Stimulated activated CD8-positive, alpha-beta memory T cell treated with anti-CD3 and anti-CD28 coated beads, Interleukin-15, amount 100 ng/mL, for 1 hour (primary cell): ENCODE measurements around the gene IGFALS.
A peak's percentile ranks its signal among the peaks of the same experiment; 100 is the strongest.

Source experiments
- DNase-seq: peaks from one replicate; pipeline ENCODE4 v3.0.0-alpha.2; 2020; ENCODE audit warnings: low read depth

The IGFALS gene

DNA sequence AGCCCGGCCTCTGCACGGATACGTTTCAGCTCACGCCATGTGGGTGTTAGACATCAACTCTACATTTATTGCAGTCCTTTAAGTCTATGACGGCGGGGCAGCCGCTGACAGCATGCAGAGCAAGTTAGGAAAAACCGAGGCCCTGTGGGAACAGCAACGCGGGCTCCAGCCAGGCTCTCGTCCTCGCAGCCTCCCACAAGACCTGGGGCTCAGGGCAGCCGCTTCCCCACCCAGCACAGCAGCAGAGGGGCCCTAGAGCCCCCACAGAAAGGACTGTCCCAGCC, 16.9 kb downstream of the IGFALS start:
- DNase-seq = no peak

DNA sequence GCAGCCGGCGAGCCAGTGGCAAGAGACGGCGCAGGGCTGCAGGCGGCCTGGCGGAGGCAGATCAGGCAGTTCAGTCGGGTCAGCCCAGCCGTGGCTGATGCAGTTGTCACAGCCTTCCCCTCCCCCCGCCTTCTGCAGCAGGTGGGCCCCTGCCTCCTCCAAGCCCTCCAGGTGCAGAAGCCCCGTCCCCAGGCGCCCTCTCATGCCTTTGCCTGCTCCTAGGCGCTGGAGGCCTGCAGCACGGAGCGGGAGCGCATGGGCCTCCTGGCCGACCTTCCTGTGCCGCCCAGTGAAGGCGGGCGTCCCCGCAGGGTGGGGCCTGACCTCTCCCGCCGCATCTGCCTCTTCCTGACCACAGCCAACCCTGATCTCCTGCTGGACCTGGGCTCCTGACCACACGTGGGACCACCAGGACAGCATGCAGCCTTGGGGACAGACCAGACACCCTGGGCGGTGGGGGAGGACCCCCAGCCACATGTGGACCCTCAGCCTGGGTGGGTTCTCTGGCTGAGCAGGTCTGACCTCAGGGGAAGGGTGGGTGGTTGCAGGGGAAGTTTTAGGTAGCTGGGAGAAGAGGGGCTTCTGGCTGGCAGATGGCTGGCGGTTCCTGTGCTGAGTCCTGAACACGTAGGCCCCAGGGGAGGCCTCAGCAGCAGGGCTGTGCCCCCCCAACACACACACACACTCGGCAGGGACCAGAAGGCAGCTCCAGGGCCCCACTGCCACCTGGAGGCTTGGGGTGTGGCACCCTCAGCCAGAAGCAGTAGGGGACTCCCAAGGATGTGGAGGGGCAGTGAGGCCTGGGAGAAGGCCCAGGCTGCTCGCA, 17.4 kb downstream of the IGFALS start:
- DNase-seq = no peak

DNA sequence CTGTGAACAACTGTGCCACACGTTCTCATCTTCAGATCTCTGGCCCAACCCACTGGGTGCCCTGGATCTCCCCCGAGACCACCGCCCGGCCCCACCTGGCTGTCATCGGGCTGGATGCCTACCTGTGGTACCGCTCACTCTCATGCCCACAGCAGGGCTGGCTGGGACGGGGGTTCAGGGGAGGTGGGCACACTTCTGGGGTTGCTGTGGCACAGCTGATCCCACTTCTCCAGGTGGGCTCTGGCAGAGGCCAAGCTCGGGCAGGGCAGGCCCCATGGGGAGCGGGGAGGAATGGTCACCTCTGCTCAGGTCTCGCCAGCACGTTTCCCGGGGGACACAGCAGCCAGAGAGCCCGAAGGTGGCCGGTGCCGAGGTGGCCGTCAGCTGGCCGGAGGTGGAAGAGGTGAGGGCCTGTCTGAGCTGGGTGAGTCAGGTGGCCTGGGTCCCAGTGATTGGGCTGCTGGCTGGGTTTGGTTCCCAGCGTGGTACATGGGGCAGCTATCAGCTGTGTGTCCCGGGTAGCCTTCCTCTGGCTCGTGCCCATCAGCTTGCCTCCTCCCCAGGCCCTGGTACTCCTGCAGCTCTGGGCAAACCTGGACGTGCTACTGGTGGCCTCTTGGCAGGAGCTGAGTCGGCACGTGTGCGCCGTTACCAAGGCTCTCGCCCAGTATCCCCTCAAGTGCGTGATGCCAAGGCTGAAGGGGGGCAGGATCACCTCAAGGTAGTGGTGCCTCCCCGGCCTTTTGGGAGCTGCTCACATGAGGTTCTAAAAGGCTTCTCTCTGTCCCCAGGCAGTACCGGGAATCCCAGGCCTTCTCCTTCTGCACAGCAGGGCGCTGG, 18.3 kb downstream of the IGFALS start:
- no peak for DNase-seq

DNA sequence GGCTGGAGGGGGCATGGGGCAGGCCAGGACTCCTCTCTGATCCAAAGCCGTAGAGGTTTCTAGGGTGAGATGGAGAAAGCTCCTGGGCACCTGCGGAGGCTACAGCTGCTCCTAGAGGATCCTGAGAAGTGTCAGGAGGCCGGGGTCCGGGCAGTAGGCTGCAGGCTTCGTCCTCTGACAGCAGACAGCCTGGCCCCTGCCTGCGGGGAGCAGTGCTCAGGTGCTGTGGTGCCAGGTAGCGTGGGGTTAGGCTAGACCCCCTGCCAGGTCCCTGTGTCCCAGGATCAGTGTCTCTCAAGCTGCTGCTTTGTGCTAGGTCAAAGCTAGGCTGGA, 19.1 kb downstream of the IGFALS start:
- no peak for DNase-seq

DNA sequence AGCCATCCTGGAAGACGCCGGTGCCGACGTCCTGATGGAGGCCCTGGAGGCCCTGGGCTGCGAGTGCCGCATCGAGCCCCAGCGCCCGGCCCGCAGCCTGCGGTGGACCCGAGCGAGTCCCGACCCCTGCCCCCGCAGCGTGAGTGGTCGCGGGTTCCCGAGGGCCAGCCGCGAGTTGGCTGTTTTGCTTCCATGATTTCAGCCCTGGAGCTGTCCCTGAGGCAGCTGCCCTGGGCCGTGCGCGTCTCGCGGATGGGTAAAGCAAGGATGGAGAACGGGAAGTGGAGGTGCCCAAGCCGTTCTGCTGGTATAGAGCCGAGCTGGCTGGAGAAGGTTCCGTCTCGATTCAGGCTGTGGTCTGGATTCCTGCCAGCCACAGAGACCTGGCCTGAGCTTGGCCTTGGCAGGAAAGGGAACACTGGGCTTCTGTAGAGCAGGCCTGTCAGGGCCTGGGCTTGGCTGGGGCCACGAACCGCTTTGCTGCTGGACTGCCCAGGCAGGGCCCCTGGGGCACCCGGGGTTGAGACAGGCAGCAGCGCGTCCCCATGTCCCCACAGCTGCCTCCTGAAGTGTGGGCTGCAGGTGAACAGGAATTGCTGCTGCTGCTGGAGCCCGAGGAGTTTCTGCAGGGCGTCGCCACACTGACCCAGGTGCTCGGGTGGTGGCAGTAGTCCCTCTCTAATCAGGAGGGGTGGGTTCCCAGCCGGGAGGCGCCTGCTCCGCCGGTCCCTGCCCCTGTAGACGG, 19.6 kb downstream of the IGFALS start:
- no peak for DNase-seq

DNA sequence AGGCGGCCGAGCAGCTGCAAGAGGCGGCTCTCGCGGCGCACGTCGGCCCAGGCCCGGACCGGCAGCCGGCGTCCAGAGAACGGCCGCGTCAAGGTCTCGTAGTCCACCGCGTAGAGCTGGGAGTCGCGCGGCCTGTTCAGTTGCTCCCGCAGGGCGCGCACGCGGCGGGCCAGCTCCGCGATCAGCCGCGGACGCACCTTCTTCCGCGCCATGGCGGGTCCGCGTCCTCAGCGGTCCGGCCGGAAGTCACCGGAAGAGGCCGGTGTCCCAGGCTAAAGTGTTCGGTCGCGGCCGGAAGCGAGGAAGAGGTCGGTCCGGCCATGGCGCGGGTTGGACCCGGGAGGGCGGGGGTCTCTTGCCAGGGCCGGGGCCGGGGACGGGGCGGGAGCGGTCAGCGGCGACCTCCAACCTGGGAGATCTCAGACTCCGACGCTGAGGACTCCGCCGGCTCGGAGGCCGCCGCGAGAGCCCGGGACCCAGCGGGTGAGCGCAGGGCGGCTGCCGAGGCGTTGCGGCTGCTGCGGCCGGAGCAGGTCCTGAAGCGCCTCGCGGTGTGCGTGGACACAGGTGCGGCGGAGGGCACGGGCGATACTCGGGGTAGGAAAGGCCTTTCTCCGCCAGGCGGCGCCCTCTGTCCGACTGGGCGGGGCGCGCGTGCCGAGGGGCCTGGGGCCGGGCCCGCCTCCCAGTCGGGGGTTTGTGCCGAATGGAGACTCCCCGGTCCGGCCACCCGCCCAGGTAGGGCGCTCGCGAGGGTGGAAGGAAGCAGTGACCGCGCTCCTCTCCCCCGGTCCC, 20.4 kb downstream of the IGFALS start, which contains the start of gene MRPS34:
MRPS34 (minus strand) TSS at position 227 of the 795 bp plus-strand sequence; CDS start at position 212, 15 bp downstream.
- DNase-seq = peak; percentile 55

DNA sequence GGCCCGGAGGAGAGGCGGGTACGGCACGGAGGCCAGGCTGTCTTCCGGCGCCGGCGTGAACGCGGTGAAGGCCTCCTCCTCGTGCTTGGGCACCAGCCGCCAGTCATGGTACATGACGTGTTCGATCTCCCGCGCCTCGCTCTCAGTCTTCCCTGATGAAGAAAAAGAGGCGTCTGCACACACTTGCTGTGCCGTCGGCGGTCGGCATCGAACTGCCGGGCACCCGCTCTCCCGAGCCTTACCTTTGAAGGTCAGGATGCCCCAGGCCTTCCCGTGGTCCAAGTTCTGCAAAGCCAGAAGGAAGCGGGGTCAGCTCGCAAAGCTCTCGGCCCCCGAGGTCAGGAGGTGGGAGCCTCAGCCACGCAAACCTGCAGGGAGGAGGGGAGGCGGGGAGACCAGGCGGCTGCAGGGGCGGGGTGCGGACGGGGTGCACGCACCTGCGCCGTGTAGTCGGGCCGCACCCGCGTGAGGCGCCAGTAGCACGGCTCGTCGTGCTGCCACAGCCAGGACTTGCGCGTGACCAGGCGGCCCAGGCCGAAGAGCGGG, 21.1 kb downstream of the IGFALS start, which contains the start of gene EME2:
EME2 (plus strand) TSS at position 449 of the 546 bp plus-strand sequence. CDS start 418 bp downstream, outside the sequence.
- DNase-seq = no peak

DNA sequence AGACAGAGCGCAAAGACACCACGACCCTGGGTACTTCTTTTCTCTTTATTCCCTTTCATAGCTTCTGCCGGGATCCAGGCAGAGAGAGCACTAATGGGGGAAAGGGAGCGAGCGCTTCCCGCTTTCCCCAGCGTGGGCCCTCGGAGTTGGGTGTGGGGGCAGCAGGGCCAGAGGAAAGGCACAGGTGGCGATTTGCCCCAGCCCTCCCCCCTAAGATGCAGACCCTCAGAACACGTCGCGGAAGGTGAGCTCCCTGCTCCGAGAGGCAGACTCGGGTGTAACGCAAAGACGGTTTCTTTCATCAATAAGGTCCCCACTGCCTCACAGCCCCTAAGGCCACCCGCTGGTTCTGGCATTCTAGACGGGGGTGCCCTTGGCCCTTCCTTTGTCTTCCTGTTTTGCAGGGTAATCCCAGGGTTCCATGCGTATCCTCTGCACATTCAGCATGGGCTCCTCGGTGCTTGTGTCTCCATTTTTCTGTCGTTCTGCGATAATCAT, 21.6 kb downstream of the IGFALS start:
- no peak for DNase-seq

DNA sequence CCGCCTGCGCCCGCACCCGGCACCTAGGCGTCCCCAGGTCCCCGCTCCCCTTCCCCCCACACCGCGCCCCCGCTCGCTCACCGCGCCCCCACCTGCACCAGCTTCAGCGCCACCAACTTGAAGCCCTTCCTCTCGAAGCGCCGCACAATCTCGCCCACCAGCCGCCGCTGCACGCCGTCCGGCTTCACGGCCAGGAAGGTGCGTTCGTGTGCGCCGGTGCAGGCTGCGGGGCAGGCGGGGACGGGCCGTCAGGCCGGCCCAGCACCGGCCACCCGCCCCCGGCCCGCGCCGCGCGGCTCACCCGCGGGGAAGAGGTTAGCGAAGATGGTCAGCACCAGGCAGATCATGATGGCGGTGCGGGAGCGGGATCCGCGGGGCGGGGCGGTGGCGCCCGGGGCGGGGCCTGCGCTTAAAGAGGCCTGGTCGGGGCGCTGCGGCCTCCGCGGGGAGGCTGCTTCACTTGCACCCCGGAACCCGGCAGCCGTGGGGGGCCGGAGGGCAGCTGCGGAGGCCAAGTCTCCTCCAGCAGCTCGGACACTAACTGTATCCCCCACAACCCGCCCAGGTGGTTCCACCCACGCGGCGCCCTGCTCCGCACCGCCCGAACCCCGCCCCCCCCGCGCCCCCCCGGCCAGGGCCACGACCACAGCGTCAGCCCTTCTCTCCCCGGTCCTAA, 22.2 kb downstream of the IGFALS start, which contains the start of gene NME3:
NME3 (minus strand) TSS at position 356 of the 676 bp plus-strand sequence; CDS start at position 347, 9 bp downstream.
- DNase-seq = peak; percentile 46

DNA sequence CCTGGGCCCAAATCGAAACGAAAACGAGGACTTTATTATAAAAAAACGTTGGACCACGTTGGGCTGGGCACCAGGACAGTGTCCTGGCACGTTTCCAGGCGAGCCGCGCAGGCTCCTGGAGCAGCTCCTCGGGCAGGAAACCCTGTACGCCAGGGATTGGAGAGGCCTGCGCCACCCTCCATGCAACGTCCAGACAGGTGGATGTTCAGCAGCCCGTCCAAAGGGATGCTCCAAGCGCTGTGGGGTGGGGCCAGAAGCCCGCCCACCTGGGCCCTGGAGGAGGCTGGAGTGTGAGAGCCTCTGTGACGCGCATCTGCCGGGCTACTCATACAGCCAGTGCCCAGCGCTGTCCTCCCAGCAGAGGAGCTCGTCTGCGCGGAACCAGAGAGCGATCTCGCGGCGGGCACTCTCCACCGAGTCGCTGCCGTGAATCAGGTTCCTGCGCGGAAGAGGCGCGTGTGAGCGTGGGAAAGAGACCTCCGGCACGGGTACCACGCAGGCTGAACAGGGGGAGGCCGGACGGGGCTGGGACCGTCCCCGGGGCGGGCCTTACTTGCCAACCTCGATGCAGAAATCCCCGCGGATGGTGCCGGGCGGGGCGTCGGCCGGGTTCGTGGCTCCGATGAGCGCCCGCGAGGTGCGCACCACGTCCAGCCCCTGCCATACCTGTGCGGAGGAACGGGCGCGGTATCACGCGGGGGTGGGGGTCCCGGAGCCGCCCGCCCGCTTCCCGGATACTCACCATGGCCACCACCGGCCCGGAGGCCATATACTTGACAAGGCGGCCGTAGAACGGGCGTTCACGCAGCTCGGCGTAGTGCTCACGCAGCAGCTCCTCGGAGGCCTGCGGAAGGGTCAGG, 22.9 kb downstream of the IGFALS start:
- no peak for DNase-seq

DNA sequence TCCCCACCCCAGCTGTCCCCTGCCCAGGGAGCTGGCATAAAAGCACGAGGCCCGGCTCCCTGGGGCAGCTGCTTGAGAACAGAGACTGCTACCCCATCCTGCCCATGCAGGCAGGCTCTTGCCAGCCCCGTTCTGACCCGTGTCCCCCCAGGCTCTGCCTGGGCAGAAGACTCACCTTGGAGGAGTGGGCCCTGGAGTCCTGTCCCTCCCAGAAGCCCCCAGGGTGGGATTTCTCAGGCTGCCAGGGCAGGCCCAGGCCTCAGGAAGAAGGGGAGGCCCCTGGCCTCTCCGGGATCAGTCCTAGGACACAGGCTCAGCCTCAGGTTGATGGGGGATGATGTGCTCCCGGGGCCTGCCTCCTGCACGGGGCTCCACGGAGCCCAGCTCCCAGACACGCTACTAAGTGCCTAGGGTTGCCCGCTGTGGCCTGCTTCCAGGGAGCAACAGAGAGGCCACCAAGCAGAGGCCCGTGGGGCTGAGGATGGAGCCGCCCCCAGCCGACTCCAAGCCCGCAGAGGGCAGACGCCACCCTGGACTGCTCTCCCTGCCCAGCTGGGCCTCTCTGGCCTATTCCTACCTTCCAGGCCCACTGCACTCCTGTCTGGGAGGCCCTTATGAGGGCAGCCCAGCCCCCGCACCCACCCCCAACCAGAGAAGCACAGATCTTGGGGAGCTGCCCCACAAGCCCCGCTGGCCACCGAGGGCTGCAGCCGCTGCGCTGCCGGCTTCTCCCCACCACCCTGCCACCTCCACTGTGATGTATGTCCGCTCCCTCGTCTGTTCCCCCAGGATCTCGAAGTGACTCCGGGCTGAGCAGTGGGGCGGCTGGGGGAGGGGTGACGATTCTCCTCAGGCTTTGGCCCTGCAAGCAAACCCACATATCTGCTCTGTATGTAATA, 23.9 kb downstream of the IGFALS start:
- DNase-seq = no peak

DNA sequence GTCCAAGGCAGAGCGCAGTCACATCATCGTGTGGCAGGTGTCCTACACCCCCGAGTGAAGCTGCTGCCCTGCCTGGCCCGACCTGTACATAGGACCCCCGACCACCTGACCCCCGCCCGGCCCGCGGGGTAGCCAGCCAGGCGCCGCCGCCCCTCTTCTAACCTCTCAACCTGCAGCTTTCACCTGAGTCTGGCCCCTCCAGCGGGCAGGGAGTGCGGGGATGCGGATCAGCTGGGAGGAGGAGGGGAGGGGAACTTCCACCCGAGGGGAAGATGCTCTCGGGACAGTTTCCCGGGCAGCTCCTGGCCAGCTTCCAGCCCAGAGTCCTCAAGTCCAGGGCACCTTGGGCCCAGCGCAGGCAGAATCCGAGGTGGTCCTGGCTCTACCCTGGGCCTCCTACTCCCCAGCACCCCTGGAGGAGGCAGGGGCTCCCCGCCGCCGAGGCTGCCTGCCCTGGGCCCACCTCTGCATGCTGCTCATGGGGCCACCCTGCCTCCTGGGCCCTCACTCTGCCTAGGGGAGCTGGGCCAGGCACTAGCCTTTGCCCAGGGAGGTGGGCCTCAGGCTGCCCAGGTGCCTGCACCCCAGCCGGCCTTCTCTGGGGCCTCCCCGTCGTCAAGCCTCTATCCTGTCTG, 24.6 kb downstream of the IGFALS start:
- no peak for DNase-seq

DNA sequence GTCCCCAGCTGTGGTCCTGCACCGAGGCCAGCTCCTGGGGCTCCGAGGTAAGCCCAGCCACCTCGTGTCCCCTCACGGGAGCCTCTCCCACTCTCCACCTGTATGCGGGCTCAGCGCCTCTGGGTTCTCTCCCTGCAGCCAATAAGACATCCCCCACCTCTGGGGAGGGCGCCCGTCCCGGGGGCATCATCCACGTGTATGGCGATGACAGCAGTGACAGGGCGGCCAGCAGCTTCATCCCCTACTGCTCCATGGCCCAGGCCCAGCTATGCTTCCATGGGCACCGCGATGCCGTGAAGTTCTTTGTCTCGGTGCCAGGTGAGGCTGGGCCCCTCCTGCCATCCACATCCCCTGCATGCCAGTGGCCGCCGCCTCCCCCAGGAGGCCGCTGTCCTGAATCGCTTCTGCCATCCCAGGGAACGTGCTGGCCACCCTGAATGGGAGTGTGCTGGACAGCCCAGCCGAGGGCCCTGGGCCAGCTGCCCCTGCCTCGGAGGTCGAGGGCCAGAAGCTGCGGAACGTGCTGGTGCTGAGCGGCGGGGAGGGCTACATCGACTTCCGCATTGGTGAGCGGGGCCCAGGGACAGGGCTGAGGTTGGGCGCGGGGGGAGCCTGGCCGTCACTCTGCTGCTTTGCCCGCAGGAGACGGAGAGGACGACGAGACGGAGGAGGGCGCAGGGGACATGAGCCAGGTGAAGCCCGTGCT, 25.3 kb downstream of the IGFALS start:
- DNase-seq = no peak

DNA sequence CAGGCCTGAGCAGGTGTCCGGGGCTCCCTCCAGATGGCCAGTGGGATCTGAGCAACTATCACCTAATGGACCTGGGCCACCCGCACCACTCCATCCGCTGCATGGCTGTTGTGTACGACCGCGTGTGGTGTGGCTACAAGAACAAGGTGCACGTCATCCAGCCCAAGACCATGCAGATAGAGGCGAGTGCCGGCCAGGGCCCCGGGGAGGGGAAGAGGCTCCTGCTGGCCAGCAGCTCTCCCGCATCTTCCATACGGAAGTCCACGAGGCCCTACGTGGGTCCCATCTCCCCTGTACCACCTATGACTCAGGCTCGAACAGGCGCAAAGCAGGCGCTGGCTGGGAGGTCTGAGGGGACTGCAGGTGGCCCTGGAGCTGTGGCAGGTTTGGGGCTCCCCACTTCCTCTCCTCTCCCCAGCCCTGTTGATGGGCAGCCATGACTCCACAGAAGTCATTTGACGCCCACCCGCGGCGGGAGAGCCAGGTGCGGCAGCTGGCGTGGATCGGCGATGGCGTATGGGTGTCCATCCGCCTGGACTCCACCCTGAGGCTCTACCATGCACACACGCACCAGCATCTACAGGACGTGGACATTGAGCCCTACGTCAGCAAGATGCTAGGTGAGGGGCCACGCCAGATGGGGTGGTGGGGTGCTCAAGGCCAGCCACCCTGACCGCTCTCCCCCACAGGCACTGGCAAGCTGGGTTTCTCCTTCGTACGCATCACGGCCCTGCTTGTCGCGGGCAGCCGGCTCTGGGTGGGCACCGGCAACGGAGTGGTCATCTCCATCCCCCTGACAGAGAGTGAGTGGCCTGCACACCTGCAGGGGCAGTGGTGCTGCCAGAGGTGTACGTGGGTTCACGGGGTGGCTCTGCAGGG, 26.1 kb downstream of the IGFALS start:
- no peak for DNase-seq

DNA sequence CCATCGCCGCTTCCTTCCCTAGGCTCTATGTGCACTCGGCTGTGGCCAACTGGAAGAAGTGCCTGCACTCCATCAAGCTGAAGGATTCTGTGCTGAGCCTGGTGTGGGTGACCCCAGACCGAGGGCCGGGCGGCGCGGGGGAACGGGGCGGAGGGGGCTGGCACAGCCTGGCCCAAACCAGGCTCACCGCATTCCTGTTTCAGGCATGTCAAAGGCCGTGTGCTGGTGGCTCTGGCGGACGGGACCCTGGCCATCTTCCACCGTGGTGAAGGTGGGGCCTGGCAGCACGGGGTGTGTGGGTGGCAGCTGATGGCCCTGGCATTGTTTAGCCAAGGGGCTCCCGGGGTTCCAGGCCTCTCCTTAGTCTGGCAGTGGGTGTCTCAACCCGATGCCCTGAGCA, 26.8 kb downstream of the IGFALS start:
- no peak for DNase-seq

DNA sequence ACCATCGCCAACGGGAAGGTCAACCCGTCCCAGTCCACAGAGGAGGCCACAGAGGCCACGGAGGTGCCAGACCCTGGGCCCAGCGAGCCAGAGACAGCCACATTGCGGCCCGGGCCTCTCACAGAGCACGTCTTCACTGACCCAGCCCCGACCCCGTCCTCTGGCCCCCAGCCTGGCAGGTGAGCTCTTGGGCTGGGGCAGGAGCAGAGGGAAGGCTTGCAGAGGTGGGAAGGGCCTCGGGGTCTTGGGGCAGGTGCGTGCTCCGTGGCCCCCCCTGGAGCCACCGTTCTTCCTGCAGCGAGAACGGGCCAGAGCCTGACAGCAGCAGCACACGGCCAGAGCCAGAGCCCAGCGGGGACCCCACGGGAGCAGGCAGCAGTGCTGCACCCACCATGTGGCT, 27.3 kb downstream of the IGFALS start:
- DNase-seq = no peak
